Keratinocyte (primary cell): ENCODE measurements around the gene ZNF688. TPM values are rescaled to one million over a fixed set of nuclear protein-coding genes. Genes with fewer than 3 reads are reported as not detected.

ENCODE experiments used
- DNase-seq: peaks from one replicate; pipeline ENCODE4 v3.0.0-alpha.2; 2011; ENCODE audit warnings: low read depth, missing footprints, low spot score
- FAIRE-seq: peaks from 2 replicates; lab custom pipeline; 2011; peaks lifted over from hg19 to GRCh38; lab: Jason Lieb, UNC
- H2AFZ ChIP-seq: 2 replicates; pipeline ENCODE4 v1.6.0; 2012; ENCODE audit warnings: low read length, control low read depth, inconsistent platforms; ENCODE audit not compliant: control insufficient read depth
- H3K27ac ChIP-seq: 2 replicates; pipeline ENCODE4 v1.5.1; 2011; ENCODE audit warnings: low read length; ENCODE audit not compliant: control insufficient read depth, insufficient read depth
- H3K27me3 ChIP-seq: 3 replicates; pipeline ENCODE4 v1.6.0; 2011; ENCODE audit warnings: low read length; ENCODE audit not compliant: control insufficient read depth, insufficient read depth; ENCODE audit errors: extremely low read depth
- H3K36me3 ChIP-seq, 2 experiments: 2 replicates in 1 of 2; 3 replicates in 1 of 2; pipeline ENCODE4 v1.5.1; 2011; ENCODE audit warnings: low read length in 2 of 2, mild to moderate bottlenecking in 1 of 2; ENCODE audit not compliant: control insufficient read depth in 2 of 2, insufficient read depth in 2 of 2; ENCODE audit errors: extremely low read depth in 1 of 2
- H3K4me1 ChIP-seq: 3 replicates; pipeline ENCODE4 v1.5.1; 2011; ENCODE audit warnings: low read length; ENCODE audit not compliant: control insufficient read depth, insufficient read depth; ENCODE audit errors: extremely low read depth
- H3K4me2 ChIP-seq: 3 replicates; pipeline ENCODE4 v1.6.0; 2011; ENCODE audit warnings: low read depth, low read length; ENCODE audit not compliant: control insufficient read depth, insufficient read depth; ENCODE audit errors: extremely low read depth
- H3K4me3 ChIP-seq, 3 experiments: fragments of 200-600 bp in 1 of 3; sonication (generic) in 1 of 3; 2 replicates in 2 of 3; 3 replicates in 1 of 3; pipeline ENCODE4 v1.5.1; 2011 to 2016; ENCODE audit warnings: low read length in 3 of 3, mild to moderate bottlenecking in 3 of 3, control low read depth in 2 of 3, inconsistent platforms in 1 of 3, low read depth in 1 of 3, mixed read lengths in 1 of 3, mixed run types in 1 of 3, moderate library complexity in 1 of 3; ENCODE audit not compliant: control insufficient read depth in 2 of 3, insufficient read depth in 2 of 3; ENCODE audit errors: extremely low read depth in 1 of 3
- H3K79me2 ChIP-seq: 2 replicates; pipeline ENCODE4 v1.6.0; 2012; ENCODE audit warnings: low read length; ENCODE audit not compliant: control insufficient read depth, insufficient read depth
- H3K9ac ChIP-seq: 3 replicates; pipeline ENCODE4 v1.6.0; 2011; ENCODE audit warnings: low read length; ENCODE audit not compliant: control insufficient read depth, insufficient read depth; ENCODE audit errors: extremely low read depth
- H3K9me1 ChIP-seq: 3 replicates; pipeline ENCODE4 v1.6.0; 2011; ENCODE audit warnings: low read length; ENCODE audit not compliant: control insufficient read depth, insufficient read depth; ENCODE audit errors: extremely low read depth
- H3K9me3 ChIP-seq: 2 replicates; pipeline ENCODE4 v1.5.1; 2012; ENCODE audit warnings: low read depth, low read length; ENCODE audit not compliant: control insufficient read depth
- H4K20me1 ChIP-seq: 3 replicates; pipeline ENCODE4 v1.6.0; 2011; ENCODE audit warnings: low read length; ENCODE audit not compliant: control insufficient read depth, insufficient read depth; ENCODE audit errors: extremely low read depth
- CTCF ChIP-seq, 3 experiments: IDR thresholded peaks in 1 of 3; conservative IDR thresholded peaks in 1 of 3; optimal IDR thresholded peaks in 1 of 3; 2 replicates in 2 of 3; 3 replicates in 1 of 3; pipeline versions ENCODE3 to v1.5.1; 2011; ENCODE audit warnings: low read length in 3 of 3, mild to moderate bottlenecking in 3 of 3, moderate library complexity in 2 of 3, control low read depth in 1 of 3, inconsistent platforms in 1 of 3; ENCODE audit not compliant: insufficient read depth in 2 of 3; ENCODE audit errors: extremely low read depth in 1 of 3
- EZH2 ChIP-seq: IDR thresholded peaks from one replicate; pipeline ENCODE4 v1.6.1; 2012; ENCODE audit warnings: inconsistent platforms, mild to moderate bottlenecking, low read length, moderate library complexity
- dilution Hi-C: fragments of 300-500 bp; cut with MboI; formaldehyde crosslinking; loops from one replicate; pipeline ENCODE4 v1.7.0; 2020; ENCODE audit warnings: low sequenced_read_pairs; ENCODE audit not compliant: extremely low pct_ligation_motif_present
- polyA plus RNA-seq, 5 experiments: library from polyadenylated mRNA; depleted of rRNA in 3 of 5; stranded (reverse) in 3 of 5; stranded (forward) in 1 of 5; unstranded in 1 of 5; fragments of >200 nt; gene quantifications; 1 replicate in 1 of 5; 2 replicates in 3 of 5; 3 replicates in 1 of 5; pipeline versions ENCODE4 v1.2.1 to v1.2.3, GENCODE V29; 2011 to 2012; ENCODE audit warnings: missing spikeins in 2 of 5, low read depth in 1 of 5, low replicate concordance in 1 of 5
- small RNA-seq, 3 experiments: library from RNA; depleted of rRNA; stranded (forward); fragments of <200 nt; gene quantifications; one replicate each; pipeline ENCODE3, GENCODE V24; 2012; ENCODE audit warnings: low read depth in 3 of 3, low replicate concordance in 1 of 3; ENCODE audit not compliant: insufficient read length in 3 of 3

The ZNF688 gene
- polyA plus RNA-seq, 1 donor (not counting 4 experiments of a cell fraction or from before 2014, with no cell fraction given), result 4.9 TPM

- Histone ChIP-seq H3K27me3 (no peaks in the 10 kb centered on the region), H3K9me3 (no peaks in the 10 kb centered on the region), H3K36me3 (no peaks in the 10 kb centered on the region), H3K27ac (no peak overlapping the region), H4K20me1 (no peaks in the 10 kb centered on the region), H3K4me3 (no peak overlapping the region), H2AFZ (no peak overlapping the region), H3K79me2 (no peaks in the 10 kb centered on the region), H3K9ac (no peak overlapping the region), H3K4me2 (no peak overlapping the region), H3K9me1 (no peaks in the 10 kb centered on the region), H3K4me1 (peaks cover 4% of the 10 kb centered on the region)
- TF ChIP-seq CTCF (optimal IDR thresholded peaks at IDR 0.05 in 1 of 3, IDR thresholded peaks at IDR 0.05 in 1 of 3, conservative IDR thresholded peaks at IDR 0.05 in 1 of 3; ENCODE audit: extremely low read depth in 1 of 3, insufficient read depth in 2 of 3, low read length in 3 of 3) (no peak), EZH2 (no peak)
- no peak for DNase-seq
- dilution Hi-C loops, result no loop called here
- no peak for FAIRE-seq
Observed at GRCh38 chr16:30521873-30522641, 49.5 kb downstream of the ZNF688 start.

- DNase-seq, result no peak
Observed at GRCh38 chr16:30521476-30521872, 50.0 kb downstream of the ZNF688 start.

More at GRCh38 chr16:30521476-30521872, 50.0 kb downstream of the ZNF688 start:
- dilution Hi-C loops, result no loop called here
- Histone ChIP-seq H3K27ac (no peak overlapping the region), H3K27me3 (no peaks in the 10 kb centered on the region), H3K79me2 (no peaks in the 10 kb centered on the region), H3K9me1 (no peaks in the 10 kb centered on the region), H3K9me3 (no peaks in the 10 kb centered on the region), H3K36me3 (no peaks in the 10 kb centered on the region), H4K20me1 (no peaks in the 10 kb centered on the region), H3K4me2 (no peak overlapping the region), H2AFZ (no peak overlapping the region), H3K4me1 (peaks cover 4% of the 10 kb centered on the region), H3K9ac (no peak overlapping the region), H3K4me3 (no peak overlapping the region)
- TF ChIP-seq CTCF (optimal IDR thresholded peaks at IDR 0.05 in 1 of 3, IDR thresholded peaks at IDR 0.05 in 1 of 3, conservative IDR thresholded peaks at IDR 0.05 in 1 of 3; ENCODE audit: extremely low read depth in 1 of 3, insufficient read depth in 2 of 3, low read length in 3 of 3) (no peak), EZH2 (no peak)
- no peak for FAIRE-seq

Small RNAs within 50 kb of the gene (small RNA-seq; reads per million reads assigned to genes)
- gene AC093249.4, result 0 reads per million in 3 experiments

Other genes starting within 250 kb of the ZNF688 start
- gene CD2BP2, start 216.4 kb downstream of the ZNF688 start, polyA plus RNA-seq, result 41.2 to 49.5 TPM (median 44.4 TPM) in 3 replicates
- 8.6 to 20.0 TPM (median 8.9 TPM) in 3 replicates for gene TBC1D10B, start 201.2 kb downstream of the ZNF688 start, polyA plus RNA-seq
- gene MYL11, start 196.9 kb downstream of the ZNF688 start, polyA plus RNA-seq, result 0.82 TPM in 1 of 3 replicates, not detected in the others
- 0.04 TPM in 1 of 3 replicates, not detected in the others for gene SEPTIN1, start 189.2 kb downstream of the ZNF688 start, polyA plus RNA-seq
- 3.7 to 4.3 TPM (median 3.7 TPM) in 3 replicates for gene ZNF48, start 176.3 kb downstream of the ZNF688 start, polyA plus RNA-seq
- 2.8 to 4.1 TPM (median 4.0 TPM) in 3 replicates for gene ZNF771, start 164.1 kb downstream of the ZNF688 start, polyA plus RNA-seq
- gene DCTPP1, start 141.7 kb downstream of the ZNF688 start, polyA plus RNA-seq, result 68.5 to 95.8 TPM (median 88.5 TPM) in 3 replicates
- gene SEPHS2, start 125.8 kb downstream of the ZNF688 start, polyA plus RNA-seq, result 33.2 to 38.1 TPM (median 36.5 TPM) in 3 replicates
- not detected in 3 replicates for gene ITGAL, start 99.0 kb downstream of the ZNF688 start, polyA plus RNA-seq
- gene ZNF768, start 45.1 kb downstream of the ZNF688 start, polyA plus RNA-seq, result 10.9 to 16.6 TPM (median 13.7 TPM) in 3 replicates
- gene ZNF747, start 36.9 kb downstream of the ZNF688 start, polyA plus RNA-seq, result 2.2 to 4.3 TPM (median 2.7 TPM) in 3 replicates
- 1.6 to 2.3 TPM (median 1.6 TPM) in 3 replicates for gene ZNF764, start 13.3 kb downstream of the ZNF688 start, polyA plus RNA-seq
- gene ZNF785, start 14.0 kb upstream of the ZNF688 start, polyA plus RNA-seq, result 3.4 to 4.6 TPM (median 4.1 TPM) in 3 replicates
- gene ZNF689, start 38.7 kb upstream of the ZNF688 start, polyA plus RNA-seq, result 2.1 to 5.7 TPM (median 3.3 TPM) in 3 replicates
- gene PRR14, start 79.2 kb upstream of the ZNF688 start, polyA plus RNA-seq, result 4.3 to 7.4 TPM (median 4.8 TPM) in 3 replicates
- 5.1 to 7.7 TPM (median 7.3 TPM) in 3 replicates for gene FBRS, start 86.7 kb upstream of the ZNF688 start, polyA plus RNA-seq
- gene SRCAP, start 127.5 kb upstream of the ZNF688 start, polyA plus RNA-seq, result 1.0 to 4.6 TPM (median 1.4 TPM) in 3 replicates
- gene PHKG2, start 176.7 kb upstream of the ZNF688 start, polyA plus RNA-seq, result 28.9 to 40.6 TPM (median 31.8 TPM) in 3 replicates
- gene CFAP119, start 190.3 kb upstream of the ZNF688 start, polyA plus RNA-seq, result 2.2 to 3.0 TPM (median 2.3 TPM) in 3 replicates
- 45.2 to 59.6 TPM (median 52.7 TPM) in 3 replicates for gene RNF40, start 190.6 kb upstream of the ZNF688 start, polyA plus RNA-seq
- gene ZNF629, start 215.5 kb upstream of the ZNF688 start, polyA plus RNA-seq, result 3.6 to 6.0 TPM (median 4.1 TPM) in 3 replicates